Measurements from ENCODE around the gene PELO. TPM values are rescaled to one million over a fixed set of nuclear protein-coding genes. Genes with fewer than 3 reads are reported as not detected.

Gene PELO
- polyA plus RNA-seq, 1 donor = 14.1 TPM

GRCh38 chr5:52770287-52770939 lies 17.3 kb upstream of the PELO start:
- DNase-seq = no peak
- no peaks in the 10 kb centered on the region for H3K9me3 ChIP-seq (ENCODE audit: control insufficient read depth, low read depth, low read length)
- WGBS (ENCODE audit: insufficient coverage, low lambda C conversion rate) = 94% methylated on average over 2 of the region's 4 CpGs

GRCh38 chr5:52771343-52772039 lies 16.2 kb upstream of the PELO start:
- Histone ChIP-seq H3K27me3 (ENCODE audit: control insufficient read depth, insufficient read depth, low read length) (no peaks in the 10 kb centered on the region), H3K4me1 (ENCODE audit: control insufficient read depth, insufficient read depth, low read length) (no peaks in the 10 kb centered on the region), H3K36me3 (ENCODE audit: control insufficient read depth, insufficient read depth, low read length) (no peaks in the 10 kb centered on the region), H3K9me3 (ENCODE audit: control insufficient read depth, low read depth, low read length) (no peaks in the 10 kb centered on the region), H3K4me3 (ENCODE audit: low read length) (no peak overlapping the region), H3K27ac (ENCODE audit: low read length) (no peak overlapping the region)
- no peak for DNase-seq
- 85% methylated on average over 2 of the region's 3 CpGs for WGBS (ENCODE audit: insufficient coverage, low lambda C conversion rate)

More at GRCh38 chr5:52770287-52770939, 17.3 kb upstream of the PELO start:
- Histone ChIP-seq H3K4me3 (ENCODE audit: low read length) (no peak overlapping the region), H3K27me3 (ENCODE audit: control insufficient read depth, insufficient read depth, low read length) (no peaks in the 10 kb centered on the region), H3K4me1 (ENCODE audit: control insufficient read depth, insufficient read depth, low read length) (no peaks in the 10 kb centered on the region), H3K36me3 (ENCODE audit: control insufficient read depth, insufficient read depth, low read length) (no peaks in the 10 kb centered on the region), H3K27ac (ENCODE audit: low read length) (no peak overlapping the region)

- Histone ChIP-seq H3K4me3 (ENCODE audit: low read length) (no peak overlapping the region), H3K36me3 (ENCODE audit: control insufficient read depth, insufficient read depth, low read length) (no peaks in the 10 kb centered on the region), H3K27me3 (ENCODE audit: control insufficient read depth, insufficient read depth, low read length) (no peaks in the 10 kb centered on the region), H3K27ac (ENCODE audit: low read length) (no peak overlapping the region), H3K4me1 (ENCODE audit: control insufficient read depth, insufficient read depth, low read length) (no peaks in the 10 kb centered on the region), H3K9me3 (ENCODE audit: control insufficient read depth, low read depth, low read length) (no peaks in the 10 kb centered on the region)
- no peak for DNase-seq
These were observed 15.0 kb upstream of the PELO start for GRCh38 chr5:52772668-52773067.

GRCh38 chr5:52773342-52773741 lies 14.4 kb upstream of the PELO start:
- WGBS (ENCODE audit: insufficient coverage, low lambda C conversion rate) = 100% methylated on average over 1 of the region's 2 CpGs
- H3K27me3 ChIP-seq (ENCODE audit: control insufficient read depth, insufficient read depth, low read length) = no peaks in the 10 kb centered on the region
- H3K4me3 ChIP-seq (ENCODE audit: low read length) = no peak overlapping the region
- H3K36me3 ChIP-seq (ENCODE audit: control insufficient read depth, insufficient read depth, low read length) = no peaks in the 10 kb centered on the region
- DNase-seq = no peak
- no peaks in the 10 kb centered on the region for H3K9me3 ChIP-seq (ENCODE audit: control insufficient read depth, low read depth, low read length)
- H3K27ac ChIP-seq (ENCODE audit: low read length) = no peak overlapping the region
- H3K4me1 ChIP-seq (ENCODE audit: control insufficient read depth, insufficient read depth, low read length) = no peaks in the 10 kb centered on the region

- Histone ChIP-seq H3K27me3 (ENCODE audit: control insufficient read depth, insufficient read depth, low read length) (no peaks in the 10 kb centered on the region), H3K9me3 (ENCODE audit: control insufficient read depth, low read depth, low read length) (no peaks in the 10 kb centered on the region), H3K27ac (ENCODE audit: low read length) (no peak overlapping the region), H3K4me3 (ENCODE audit: low read length) (no peak overlapping the region), H3K4me1 (ENCODE audit: control insufficient read depth, insufficient read depth, low read length) (no peaks in the 10 kb centered on the region), H3K36me3 (ENCODE audit: control insufficient read depth, insufficient read depth, low read length) (no peaks in the 10 kb centered on the region)
- WGBS (ENCODE audit: insufficient coverage, low lambda C conversion rate) = 29% methylated on average over 1 of the region's 5 CpGs
- DNase-seq = no peak
These were observed 13.7 kb upstream of the PELO start for GRCh38 chr5:52774005-52774410.

GRCh38 chr5:52776116-52776515 lies 11.6 kb upstream of the PELO start:
- no peak overlapping the region for H3K27ac ChIP-seq (ENCODE audit: low read length)
- no peaks in the 10 kb centered on the region for H3K27me3 ChIP-seq (ENCODE audit: control insufficient read depth, insufficient read depth, low read length)
- H3K4me1 ChIP-seq (ENCODE audit: control insufficient read depth, insufficient read depth, low read length) = no peaks in the 10 kb centered on the region
- DNase-seq = no peak
- H3K9me3 ChIP-seq (ENCODE audit: control insufficient read depth, low read depth, low read length) = no peaks in the 10 kb centered on the region
- H3K4me3 ChIP-seq (ENCODE audit: low read length) = no peak overlapping the region
- no peaks in the 10 kb centered on the region for H3K36me3 ChIP-seq (ENCODE audit: control insufficient read depth, insufficient read depth, low read length)
- no CpG with 5 or more reads among the region's 2 CpGs for WGBS (ENCODE audit: insufficient coverage, low lambda C conversion rate)

- H3K4me1 ChIP-seq (ENCODE audit: control insufficient read depth, insufficient read depth, low read length) = no peaks in the 10 kb centered on the region
- H3K4me3 ChIP-seq (ENCODE audit: low read length) = no peak overlapping the region
- no peak overlapping the region for H3K27ac ChIP-seq (ENCODE audit: low read length)
- no peaks in the 10 kb centered on the region for H3K9me3 ChIP-seq (ENCODE audit: control insufficient read depth, low read depth, low read length)
- WGBS (ENCODE audit: insufficient coverage, low lambda C conversion rate) = 96% methylated on average over 3 of the region's 4 CpGs
- no peaks in the 10 kb centered on the region for H3K27me3 ChIP-seq (ENCODE audit: control insufficient read depth, insufficient read depth, low read length)
- no peaks in the 10 kb centered on the region for H3K36me3 ChIP-seq (ENCODE audit: control insufficient read depth, insufficient read depth, low read length)
- DNase-seq = no peak
These were observed 10.5 kb upstream of the PELO start for GRCh38 chr5:52777186-52777585.

- Histone ChIP-seq H3K36me3 (ENCODE audit: control insufficient read depth, insufficient read depth, low read length) (no peaks in the 10 kb centered on the region), H3K27me3 (ENCODE audit: control insufficient read depth, insufficient read depth, low read length) (no peaks in the 10 kb centered on the region), H3K4me3 (ENCODE audit: low read length) (no peak overlapping the region), H3K4me1 (ENCODE audit: control insufficient read depth, insufficient read depth, low read length) (no peaks in the 10 kb centered on the region), H3K9me3 (ENCODE audit: control insufficient read depth, low read depth, low read length) (no peaks in the 10 kb centered on the region), H3K27ac (ENCODE audit: low read length) (no peak overlapping the region)
- DNase-seq = no peak
- no CpG with 5 or more reads among the region's 1 CpG for WGBS (ENCODE audit: insufficient coverage, low lambda C conversion rate)
These were observed 8.9 kb upstream of the PELO start for GRCh38 chr5:52778781-52779180.

- Histone ChIP-seq H3K27ac (ENCODE audit: low read length) (no peak overlapping the region), H3K4me3 (ENCODE audit: low read length) (no peak overlapping the region), H3K4me1 (ENCODE audit: control insufficient read depth, insufficient read depth, low read length) (no peaks in the 10 kb centered on the region), H3K36me3 (ENCODE audit: control insufficient read depth, insufficient read depth, low read length) (no peaks in the 10 kb centered on the region), H3K27me3 (ENCODE audit: control insufficient read depth, insufficient read depth, low read length) (no peaks in the 10 kb centered on the region), H3K9me3 (ENCODE audit: control insufficient read depth, low read depth, low read length) (no peaks in the 10 kb centered on the region)
- no peak for DNase-seq
These were observed 8.5 kb upstream of the PELO start for GRCh38 chr5:52779213-52779612.

GRCh38 chr5:52783226-52783959 lies 4.3 kb upstream of the PELO start:
- DNase-seq = no peak
- H3K27me3 ChIP-seq (ENCODE audit: control insufficient read depth, insufficient read depth, low read length) = no peaks in the 10 kb centered on the region
- no peak overlapping the region for H3K4me3 ChIP-seq (ENCODE audit: low read length)
- 100% methylated on average over 1 of the region's 2 CpGs for WGBS (ENCODE audit: insufficient coverage, low lambda C conversion rate)
- no peaks in the 10 kb centered on the region for H3K9me3 ChIP-seq (ENCODE audit: control insufficient read depth, low read depth, low read length)
- no peaks in the 10 kb centered on the region for H3K36me3 ChIP-seq (ENCODE audit: control insufficient read depth, insufficient read depth, low read length)
- peaks cover 5% of the 10 kb centered on the region for H3K4me1 ChIP-seq (ENCODE audit: control insufficient read depth, insufficient read depth, low read length)
- no peak overlapping the region for H3K27ac ChIP-seq (ENCODE audit: low read length)
